ENCODE data around the gene RTEL1.
"Not testable (repeated sequence)": the region's sequence is repeated elsewhere in the genome, so short reads cannot be mapped to it uniquely, and the experiment has no call there.

The RTEL1 gene

GRCh38 chr20:63627751-63628245 lies 30.3 kb upstream of the RTEL1 start:
- no peak for DNase-seq

DNA sequence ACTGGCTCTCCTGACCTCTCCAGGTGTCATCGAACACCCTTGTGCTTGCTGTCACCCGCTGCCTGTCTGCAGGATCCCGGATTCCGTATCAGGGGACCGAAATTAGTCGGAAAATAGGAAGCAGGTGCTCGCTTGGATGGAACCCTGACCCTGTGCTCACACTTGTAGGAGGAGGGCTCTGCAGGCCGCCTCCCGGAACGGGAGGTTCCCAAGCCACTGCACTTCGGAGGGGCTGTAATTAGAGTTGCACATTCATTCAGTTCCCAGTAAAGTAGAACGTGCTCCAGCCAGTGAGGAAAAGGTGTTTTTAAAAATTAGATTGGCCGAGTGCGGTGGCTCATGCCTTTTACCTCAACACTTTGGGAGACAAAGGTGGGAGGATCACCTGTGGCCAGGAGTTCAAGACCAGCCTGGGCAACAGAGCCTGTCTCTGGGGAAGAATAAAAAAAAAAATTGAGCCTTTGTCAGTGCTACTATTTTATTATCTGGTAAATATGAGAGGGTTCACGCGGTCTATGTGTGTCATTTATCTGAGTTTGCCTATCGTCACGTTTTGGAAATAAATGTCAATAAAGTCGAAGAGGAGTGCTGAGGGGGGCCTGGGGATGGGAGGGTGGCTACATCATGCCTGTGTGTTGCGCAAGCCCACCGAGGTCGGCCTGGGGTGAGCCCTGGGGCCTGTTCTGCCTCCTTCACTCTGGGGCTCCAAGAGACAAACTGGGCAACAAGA lies 29.7 kb upstream of the RTEL1 start:
- peak; percentile 25 for DNase-seq

DNA sequence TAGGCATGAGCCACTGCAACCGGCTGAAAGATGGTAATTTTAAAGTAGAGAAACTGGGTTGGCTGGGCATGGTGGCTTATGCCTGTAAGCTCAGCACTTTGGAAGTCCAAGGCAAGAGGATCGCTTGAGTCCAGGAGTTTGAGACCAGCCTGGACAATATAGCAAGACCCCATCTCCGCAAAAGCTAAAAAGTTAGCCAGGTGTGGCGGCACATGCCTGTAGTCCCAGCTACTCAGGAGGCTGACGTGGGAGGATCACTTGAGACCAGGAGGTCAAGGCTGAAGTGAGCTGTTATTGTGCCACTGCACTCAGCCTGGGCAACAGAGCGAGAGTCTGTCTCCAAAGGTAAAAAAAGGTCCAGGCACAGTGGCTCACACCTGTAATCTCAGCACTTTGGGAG lies 27.2 kb upstream of the RTEL1 start:
- not testable (repeated sequence) for DNase-seq

GRCh38 chr20:63631426-63631825 lies 26.7 kb upstream of the RTEL1 start:
- DNase-seq, result not testable (repeated sequence)

- no peak for DNase-seq
These were observed 24.4 kb upstream of the RTEL1 start for GRCh38 chr20:63633732-63634131.

GRCh38 chr20:63635431-63636141 lies 22.5 kb upstream of the RTEL1 start:
- no peak for DNase-seq

DNA sequence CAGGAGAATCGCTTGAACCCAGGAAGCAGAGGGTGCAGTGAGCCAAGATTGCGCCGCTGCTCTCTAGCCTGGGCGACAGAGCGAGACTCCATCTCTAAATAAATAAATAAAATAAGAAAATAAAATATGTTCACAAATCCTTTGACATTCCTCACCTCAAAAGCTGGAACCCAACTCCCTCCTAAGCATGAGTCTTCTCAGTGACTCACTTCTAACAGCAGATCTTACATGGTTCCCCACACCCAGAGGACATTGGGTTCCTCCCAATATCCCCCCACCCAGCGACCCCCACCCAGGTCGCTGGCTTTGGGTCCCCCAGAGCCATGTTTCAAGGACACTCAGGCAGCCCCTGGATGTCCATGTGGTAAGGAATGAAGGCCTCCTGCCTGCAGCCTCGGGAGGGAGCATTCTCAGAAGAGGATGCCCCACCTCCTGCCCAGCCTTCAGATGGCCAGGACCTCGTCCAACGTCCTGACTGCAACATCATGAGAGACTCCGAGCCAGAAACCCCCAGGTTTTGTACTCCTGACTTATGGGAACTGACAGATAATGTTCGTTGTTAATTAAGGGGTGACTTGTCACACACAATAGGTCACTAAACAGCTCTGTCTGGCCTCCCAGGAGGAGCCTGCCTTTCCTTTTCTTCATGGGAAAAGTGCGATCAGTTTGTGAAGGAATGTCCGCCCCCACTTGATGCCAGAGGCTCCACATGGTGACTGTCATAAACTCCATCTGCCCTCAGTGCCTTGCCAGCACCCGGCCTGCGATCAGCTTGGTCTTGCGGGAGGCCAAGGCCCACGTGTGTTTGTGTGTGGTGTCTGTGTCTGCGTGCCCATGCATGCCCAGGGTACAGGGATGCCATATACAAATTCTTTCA lies 21.1 kb upstream of the RTEL1 start:
- DNase-seq, result no peak

DNA sequence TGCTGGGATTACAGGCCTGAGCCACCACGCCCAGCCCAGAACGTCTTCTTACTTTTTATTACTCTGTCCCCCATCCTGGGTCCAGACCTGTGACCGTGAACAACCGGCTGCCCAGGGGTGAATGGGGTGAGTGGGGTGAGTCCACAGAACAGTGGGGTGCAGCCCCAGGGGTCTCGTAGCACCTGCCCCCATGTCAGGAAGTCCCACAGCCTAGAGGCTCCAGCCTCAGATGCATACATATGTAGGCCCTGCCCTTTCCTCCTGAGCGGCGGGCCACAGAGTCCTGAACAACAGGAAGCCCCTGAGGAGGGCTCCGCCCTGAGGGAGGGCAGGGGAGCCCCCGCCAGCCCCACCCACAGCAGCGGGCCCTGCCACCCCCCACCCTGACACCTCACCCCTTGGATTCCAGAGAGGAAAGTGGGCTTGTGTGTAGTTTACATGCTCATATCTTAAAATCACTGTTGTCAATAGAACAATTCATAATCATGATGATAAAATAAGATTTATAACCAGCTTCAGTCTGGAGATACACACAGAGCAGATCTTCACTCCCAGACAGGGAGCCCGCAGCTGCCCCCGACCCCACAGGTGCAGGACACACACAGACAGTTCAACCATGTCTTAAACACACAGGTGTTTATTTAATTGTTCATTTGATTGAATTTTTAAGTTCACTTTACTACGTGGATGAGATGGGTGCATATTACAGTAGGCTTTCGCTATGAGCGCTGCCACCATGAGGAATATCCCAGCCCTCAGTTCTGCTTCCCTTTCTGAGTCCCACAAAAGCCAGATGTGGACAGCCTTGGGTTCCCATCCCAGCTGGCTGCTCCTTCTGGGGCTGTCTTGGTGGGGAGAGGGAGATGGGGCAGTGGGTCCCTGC lies 18.8 kb upstream of the RTEL1 start:
- DNase-seq, result no peak

GRCh38 chr20:63640086-63640485 lies 18.0 kb upstream of the RTEL1 start:
- no peak for DNase-seq

DNA sequence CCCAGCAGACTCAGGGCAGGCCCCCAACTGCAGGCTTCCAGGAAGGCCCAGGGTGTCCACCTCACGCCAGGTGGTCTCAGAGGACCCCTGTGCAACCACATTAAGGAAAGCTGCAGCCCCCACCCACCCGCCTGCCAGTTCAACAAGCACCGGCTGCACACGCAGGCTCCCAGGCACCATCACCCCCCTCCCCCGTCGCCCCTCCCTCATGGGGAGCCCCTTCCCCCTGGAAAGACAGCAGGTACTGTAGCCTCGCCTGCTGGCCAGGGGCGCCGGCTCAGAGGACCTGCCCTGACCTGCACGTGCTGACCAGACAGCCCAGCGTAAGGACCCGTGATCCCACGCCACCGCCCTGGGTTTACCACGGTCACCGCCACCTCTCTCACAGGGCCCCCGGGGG lies 17.4 kb upstream of the RTEL1 start:
- DNase-seq, result not testable (repeated sequence)

DNA sequence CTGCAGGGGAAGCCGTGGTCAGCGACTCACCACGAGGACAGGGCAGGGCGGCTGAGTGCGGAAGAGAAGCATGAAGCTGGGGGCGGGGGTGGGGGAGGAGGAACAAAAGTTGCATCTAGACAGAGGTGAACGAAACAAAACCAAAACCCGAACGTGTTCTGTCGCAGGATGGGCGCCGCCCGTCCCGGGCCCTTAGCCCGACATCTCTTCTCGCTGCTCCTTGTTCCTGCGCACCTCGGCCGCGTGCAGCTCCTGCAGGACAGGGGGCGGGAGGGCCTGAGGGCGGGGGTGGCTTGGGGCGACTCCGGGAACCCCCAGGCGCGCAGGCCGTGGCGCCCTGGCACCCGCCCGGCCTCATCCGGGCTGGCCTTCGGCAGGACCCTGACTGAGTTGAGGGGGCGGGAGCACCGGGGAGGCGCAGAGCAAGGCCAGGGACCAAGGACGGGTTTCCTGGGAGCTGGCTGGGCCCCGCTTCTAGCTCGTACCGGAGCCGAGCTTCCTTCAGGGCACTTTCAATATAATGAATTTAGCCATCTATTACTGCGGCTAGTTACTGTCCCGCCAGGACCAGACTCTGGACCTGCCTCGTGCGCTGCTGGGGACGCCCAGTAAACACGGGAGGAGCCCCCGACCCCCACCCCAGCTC lies 16.8 kb upstream of the RTEL1 start:
- DNase-seq, result no peak

DNA sequence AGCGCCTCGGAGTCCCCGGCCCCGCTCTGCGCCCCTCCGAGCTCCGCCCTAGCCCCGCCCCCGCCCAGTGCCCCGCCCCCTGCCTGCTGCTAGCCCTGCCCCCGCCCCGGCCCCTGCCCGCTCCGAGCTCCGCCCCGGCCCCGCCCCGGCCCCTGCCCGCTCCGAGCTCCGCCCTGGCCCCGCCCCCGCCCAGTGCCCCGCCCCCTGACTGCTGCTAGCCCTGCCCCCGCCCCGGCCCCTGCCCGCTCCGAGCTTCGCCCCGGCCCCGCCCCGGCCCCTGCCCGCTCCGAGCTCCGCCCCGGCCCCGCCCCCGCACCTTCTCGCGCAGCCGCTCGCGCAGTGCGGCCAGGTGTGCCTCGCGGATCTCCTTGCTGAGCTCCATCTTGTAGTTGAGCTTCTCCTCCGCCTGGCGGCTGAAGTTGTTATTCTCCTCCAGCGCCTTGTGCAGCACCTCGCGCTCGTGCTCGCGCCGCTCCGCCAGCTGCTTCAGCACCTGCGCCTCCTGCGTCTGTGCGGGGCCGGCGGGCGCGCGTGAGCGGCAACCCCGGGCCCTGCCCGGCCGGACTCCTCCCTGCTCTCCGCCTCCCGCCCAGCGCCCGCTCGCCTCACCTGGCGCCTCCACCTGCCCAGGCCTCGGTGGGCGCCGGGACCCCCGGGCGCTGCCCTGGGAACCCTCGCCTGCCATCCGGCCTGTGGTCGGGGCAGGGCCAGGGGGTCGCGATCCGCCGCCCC lies 16.2 kb upstream of the RTEL1 start:
- peak; percentile 76 for DNase-seq

DNA sequence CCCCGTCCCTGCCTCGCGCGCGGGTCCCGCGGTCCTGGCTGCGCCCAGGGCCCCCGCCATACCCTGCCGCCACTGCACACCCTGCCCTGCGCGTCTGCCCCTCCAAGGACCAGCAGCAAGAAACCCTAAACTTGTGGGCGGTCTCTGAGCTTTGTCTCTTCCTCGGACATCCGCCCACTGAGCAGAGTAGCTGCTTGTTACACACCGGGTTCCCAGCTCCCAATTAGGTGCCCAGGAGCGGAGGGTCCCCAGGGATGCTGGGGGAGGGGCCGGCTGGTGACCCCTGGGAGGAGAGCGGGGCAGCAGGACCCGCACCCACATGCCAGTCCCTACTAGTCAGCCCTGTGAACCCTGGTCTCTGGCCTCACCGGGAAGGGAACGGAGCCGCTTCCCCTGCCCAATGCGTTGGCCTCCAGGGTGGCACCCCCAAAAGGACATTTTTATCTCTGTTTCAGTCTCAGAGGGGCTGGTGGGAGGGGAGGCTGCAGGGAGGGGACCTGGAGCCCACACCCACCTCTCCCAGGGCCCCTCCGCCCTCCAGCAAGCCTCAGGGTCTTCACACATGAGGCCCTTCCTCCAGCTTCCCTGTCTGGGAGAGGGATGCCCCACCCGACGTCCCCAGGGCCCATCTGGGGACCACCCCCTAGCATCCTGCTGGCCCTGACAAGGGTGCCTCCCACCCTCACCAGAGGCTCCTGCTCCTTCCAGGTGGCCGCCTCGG lies 15.4 kb upstream of the RTEL1 start:
- no peak for DNase-seq

DNA sequence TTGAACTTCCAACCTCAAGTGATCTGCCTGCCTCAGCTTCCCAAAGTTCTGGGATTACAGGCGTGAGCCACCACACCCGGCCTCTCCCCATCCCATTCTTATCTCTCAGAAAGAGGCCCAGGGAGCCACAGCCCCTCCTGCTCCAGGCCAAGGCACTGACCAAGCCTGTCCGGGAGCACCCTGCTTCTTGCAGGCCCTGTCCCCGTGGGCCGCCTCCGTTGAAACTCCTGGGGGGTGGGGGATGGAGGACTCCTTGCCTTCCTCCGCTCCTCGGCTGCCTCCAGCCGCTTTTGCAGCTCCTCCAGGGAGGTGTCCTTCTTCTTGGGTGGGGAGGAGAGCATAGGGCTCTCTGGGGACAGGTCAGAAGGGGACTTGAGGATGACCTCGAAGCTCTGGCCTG lies 14.6 kb upstream of the RTEL1 start:
- no peak for DNase-seq

DNA sequence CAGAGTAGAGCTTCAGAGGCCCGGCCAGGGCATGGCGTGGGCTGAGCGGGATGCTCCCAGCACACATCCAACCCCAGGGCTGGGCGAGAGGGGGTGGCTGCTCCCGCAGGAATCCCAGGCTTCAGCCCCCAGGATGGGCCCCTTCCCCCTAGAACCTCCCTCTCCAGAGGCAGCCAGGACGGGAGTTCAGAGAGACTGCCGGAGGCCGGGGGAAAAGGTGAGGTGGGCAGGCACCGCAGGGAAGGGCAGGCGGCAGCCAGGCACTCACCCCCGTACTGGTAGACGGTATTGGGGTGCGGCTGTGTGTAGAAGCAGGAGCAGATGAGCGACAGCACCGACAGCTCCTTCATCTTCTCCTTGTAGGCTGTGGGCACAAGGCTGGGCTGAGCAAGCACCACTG lies 14.2 kb upstream of the RTEL1 start:
- DNase-seq, result no peak

- no peak for DNase-seq
These were observed 12.9 kb upstream of the RTEL1 start for GRCh38 chr20:63645218-63645617.

DNA sequence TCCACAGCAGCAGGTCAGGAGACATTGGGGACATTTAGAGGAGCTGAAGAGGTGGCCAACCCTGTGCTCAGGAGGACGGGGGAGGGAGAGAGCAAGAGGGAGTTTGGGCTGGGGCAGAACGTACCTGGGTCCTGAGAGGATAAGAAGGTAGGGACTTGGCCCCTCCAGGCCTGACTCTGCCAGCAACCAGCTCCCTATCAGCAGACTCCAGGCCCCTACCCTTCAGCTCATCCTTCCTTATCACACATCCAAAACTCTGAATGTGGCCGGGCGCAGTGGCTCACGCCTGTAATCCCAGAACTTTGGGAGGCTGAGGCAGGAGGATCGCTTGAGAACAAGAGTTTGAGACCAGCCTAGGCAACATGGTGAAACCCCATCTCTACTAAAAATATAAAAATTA lies 9.9 kb upstream of the RTEL1 start:
- no peak for DNase-seq

GRCh38 chr20:63648895-63649589 lies 9.1 kb upstream of the RTEL1 start:
- DNase-seq, result no peak

- DNase-seq, result not testable (repeated sequence)
These were observed 7.6 kb upstream of the RTEL1 start for GRCh38 chr20:63650486-63650885.

DNA sequence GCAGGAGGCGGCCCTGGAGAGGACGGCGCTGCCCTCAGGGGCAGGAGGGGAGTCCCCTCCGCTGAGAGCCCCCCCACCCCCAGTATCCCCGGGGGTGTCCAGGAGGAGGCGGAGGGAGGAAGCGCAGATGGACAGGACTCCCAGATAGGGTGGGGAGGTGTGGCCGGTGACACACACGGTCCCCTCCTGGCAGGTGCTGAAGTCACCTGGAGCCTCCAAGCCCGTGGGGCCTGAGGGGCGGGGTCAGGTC lies 6.2 kb upstream of the RTEL1 start:
- DNase-seq, result no peak
